B cell (primary cell): ENCODE data around the gene EXT2. TPM values are rescaled to one million over a fixed set of nuclear protein-coding genes. Genes with fewer than 3 reads are reported as not detected.

Source experiments
- ATAC-seq: fragments of 200-7000 bp; cut with Tn5 transposase; one replicate; pipeline ENCODE4 v1.10.0; 2021; ENCODE audit warnings: low read depth, mild to moderate bottlenecking, moderate number of reproducible peaks, moderate library complexity
- CTCF ChIA-PET: fragments of 350-600 bp; sonication (Branson Sonifier 250); formaldehyde crosslinking; loops from one replicate; lab custom pipeline; 2021; ENCODE audit warnings: antibody characterized with exemption, inconsistent platforms; lab: Charles Lee
- POLR2A ChIA-PET: fragments of 350-600 bp; sonication (Branson Sonifier 250); formaldehyde crosslinking; loops from one replicate; lab custom pipeline; 2021; ENCODE audit warnings: antibody characterized with exemption; lab: Charles Lee
- DNase-seq: peaks from one replicate; pipeline ENCODE4 v3.0.0; 2013
- H2AFZ ChIP-seq: 2 replicates; pipeline ENCODE4 v1.6.1; 2012; ENCODE audit warnings: mild to moderate bottlenecking, low read depth, low read length; ENCODE audit not compliant: insufficient read depth, poor library complexity, severe bottlenecking
- H3K27ac ChIP-seq, 2 donors: 1 replicate in 1 of 2; 2 replicates in 1 of 2; pipeline ENCODE4 v1.5.1; 2012 to 2013; ENCODE audit warnings: low read length in 2 of 2, mild to moderate bottlenecking in 2 of 2, moderate library complexity in 1 of 2
- H3K27me3 ChIP-seq, 4 experiments: fragments of 200-600 bp in 1 of 4; sonication (generic) in 1 of 4; replicated peaks in 1 of 4; 1 replicate in 2 of 4; 2 replicates in 2 of 4; pipeline versions ENCODE4 v1.6.1 to v1.7.0; 2013 to 2016; ENCODE audit warnings: low read length in 3 of 4, mild to moderate bottlenecking in 2 of 4, mixed read lengths in 1 of 4, moderate library complexity in 1 of 4; ENCODE audit not compliant: insufficient read depth in 4 of 4, control insufficient read depth in 3 of 4; ENCODE audit errors: control extremely low read depth in 1 of 4
- H3K36me3 ChIP-seq, 2 experiments: replicated peaks in 1 of 2; 1 replicate in 1 of 2; 2 replicates in 1 of 2; pipeline versions ENCODE4 v1.6.1 to v1.7.1; 2013; ENCODE audit warnings: low read length in 1 of 2; ENCODE audit not compliant: insufficient read depth in 2 of 2, control insufficient read depth in 1 of 2; ENCODE audit errors: control extremely low read depth in 1 of 2, extremely low read depth in 1 of 2
- H3K4me1 ChIP-seq, 2 donors: fragments of 200-600 bp in 1 of 2; sonication (generic) in 1 of 2; 1 replicate in 1 of 2; 2 replicates in 1 of 2; pipeline versions ENCODE4 v1.5.1 to v1.6.1; 2013 to 2017; ENCODE audit warnings: low read length in 2 of 2; ENCODE audit not compliant: control insufficient read depth in 2 of 2, insufficient read depth in 2 of 2
- H3K4me2 ChIP-seq: replicated peaks from 2 replicates; pipeline ENCODE3; 2012; ENCODE audit warnings: mild to moderate bottlenecking, low read depth, low read length; ENCODE audit not compliant: poor library complexity, severe bottlenecking
- H3K4me3 ChIP-seq, 5 experiments: fragments of 200-600 bp in 1 of 5; sonication (generic) in 1 of 5; 1 replicate in 3 of 5; 2 replicates in 2 of 5; pipeline versions ENCODE4 v1.5.1 to v1.7.0; 2011 to 2016; ENCODE audit warnings: low read length in 4 of 5, mild to moderate bottlenecking in 4 of 5, low read depth in 2 of 5, control low read depth in 1 of 5, moderate library complexity in 1 of 5; ENCODE audit not compliant: insufficient read depth in 1 of 5; ENCODE audit errors: control extremely low read depth in 1 of 5, extremely low read depth in 1 of 5
- H3K79me2 ChIP-seq: fragments of 200-600 bp; sonication (generic); one replicate; pipeline ENCODE4 v1.6.0; 2016; ENCODE audit warnings: low read length; ENCODE audit not compliant: control insufficient read depth, insufficient read depth
- H3K9ac ChIP-seq: fragments of 200-600 bp; sonication (generic); 2 replicates; pipeline ENCODE4 v1.6.1; 2017; ENCODE audit warnings: mild to moderate bottlenecking, low read length, moderate library complexity
- H3K9me3 ChIP-seq, 3 donors: one replicate each; pipeline versions ENCODE4 v1.6.1 to v1.7.1; 2013; ENCODE audit warnings: low read length in 2 of 3; ENCODE audit not compliant: control insufficient read depth in 2 of 3, insufficient read depth in 1 of 3; ENCODE audit errors: control extremely low read depth in 1 of 3
- H4K20me1 ChIP-seq: 2 replicates; pipeline ENCODE4 v1.6.0; 2012; ENCODE audit warnings: mild to moderate bottlenecking, low read length; ENCODE audit not compliant: insufficient read depth, control insufficient read depth, poor library complexity, severe bottlenecking
- H3K27ac Mint-ChIP-seq: one replicate; pipeline ENCODE4 v1.8.0; 2021; ENCODE audit warnings: mixed read lengths
- H3K27me3 Mint-ChIP-seq: one replicate; pipeline ENCODE4 v1.8.0; 2021; ENCODE audit warnings: mixed read lengths
- H3K4me1 Mint-ChIP-seq: one replicate; pipeline ENCODE4 v1.8.0; 2021; ENCODE audit warnings: mixed read lengths
- H3K4me3 Mint-ChIP-seq: one replicate; pipeline ENCODE4 v1.8.0; 2021; ENCODE audit warnings: mixed read lengths
- H3K9me3 Mint-ChIP-seq: one replicate; pipeline ENCODE4 v1.8.0; 2022; ENCODE audit warnings: mixed read lengths; ENCODE audit not compliant: insufficient read depth
- EZH2 ChIP-seq: IDR thresholded peaks from 2 replicates; pipeline ENCODE4 v1.6.1; 2012; ENCODE audit warnings: borderline replicate concordance, low read depth, mild to moderate bottlenecking, moderate library complexity, low read length; ENCODE audit not compliant: insufficient read depth, poor library complexity, severe bottlenecking
- WGBS: methylation state at CpG from one replicate; pipeline ENCODE4 v1.1.5; 2013; ENCODE audit warnings: missing lambda C conversion rate; ENCODE audit not compliant: insufficient coverage; 5-methylcytosine and 5-hydroxymethylcytosine counted together
- intact Hi-C: fragments of 100-400 bp; cut with micrococcal nuclease; formaldehyde crosslinking; loops from one replicate; pipeline ENCODE4 v1.10.0; 2022
- polyA plus RNA-seq: library from polyadenylated mRNA; depleted of rRNA; stranded (reverse); fragments of >200 nt; gene quantifications from 2 replicates; pipeline ENCODE4 v1.2.3, GENCODE V29; 2012
- total RNA-seq, 2 donors: library from RNA; stranded (reverse); fragments of 120-200 nt in 1 of 2; gene quantifications; 1 replicate in 1 of 2; 2 replicates in 1 of 2; pipeline versions ENCODE4 v1.2.3 to v1.2.4, GENCODE V29; 2013 to 2022
- TF ChIP-seq, protein P1 (sequence below): fragments of 200-600 bp; IDR thresholded peaks from one replicate; pipeline ENCODE4 v1.8.0; 2022; ENCODE audit warnings: antibody characterized with exemption, mild to moderate bottlenecking

EXT2 gene
- total and polyA plus RNA-seq, 2 donors (not counting 1 experiment from before 2014, with no cell fraction given) = 11.0 to 27.8 TPM

DNA sequence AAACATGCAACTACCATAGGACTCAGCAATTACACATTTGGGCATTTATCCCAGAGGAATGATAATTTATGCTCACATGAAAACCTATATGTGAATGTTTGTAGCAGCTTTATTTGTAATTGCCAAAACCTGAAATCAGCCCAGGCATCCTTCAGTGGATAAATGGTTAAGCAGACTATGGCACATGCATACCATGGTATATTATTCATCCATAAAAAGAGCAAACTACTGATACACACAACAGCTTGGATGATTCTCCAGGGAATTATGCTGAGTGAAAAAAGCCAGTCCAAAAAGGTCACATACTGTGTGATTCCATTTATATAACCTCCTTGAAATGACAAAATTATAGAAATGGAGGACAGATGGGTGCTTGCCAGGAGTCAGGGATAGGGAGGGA, 127.8 kb downstream of the EXT2 start:
- H3K4me3 Mint-ChIP-seq = no peak overlapping the region

GRCh38 chr11:44224867-44225501, 129.5 kb downstream of the EXT2 start:
- CTCF ChIA-PET = no interaction called here
- Mint-ChIP-seq H3K4me3 (no peak overlapping the region), H3K9me3 (no peaks in the 10 kb centered on the region), H3K27me3 (no peaks in the 10 kb centered on the region), H3K4me1 (peaks cover 4% of the 10 kb centered on the region), H3K27ac (no peak overlapping the region)
- POLR2A ChIA-PET = no interaction called here
- H3K79me2 ChIP-seq = no peaks in the 10 kb centered on the region
- no peaks in the 10 kb centered on the region for H4K20me1 ChIP-seq
- no peaks in the 10 kb centered on the region for H3K4me1 ChIP-seq
- no peak for DNase-seq
- no peak for ATAC-seq
- intact Hi-C loops = no loop called here
- no peaks in the 10 kb centered on the region for H3K9me3 ChIP-seq
- TF ChIP-seq, protein P1, sequence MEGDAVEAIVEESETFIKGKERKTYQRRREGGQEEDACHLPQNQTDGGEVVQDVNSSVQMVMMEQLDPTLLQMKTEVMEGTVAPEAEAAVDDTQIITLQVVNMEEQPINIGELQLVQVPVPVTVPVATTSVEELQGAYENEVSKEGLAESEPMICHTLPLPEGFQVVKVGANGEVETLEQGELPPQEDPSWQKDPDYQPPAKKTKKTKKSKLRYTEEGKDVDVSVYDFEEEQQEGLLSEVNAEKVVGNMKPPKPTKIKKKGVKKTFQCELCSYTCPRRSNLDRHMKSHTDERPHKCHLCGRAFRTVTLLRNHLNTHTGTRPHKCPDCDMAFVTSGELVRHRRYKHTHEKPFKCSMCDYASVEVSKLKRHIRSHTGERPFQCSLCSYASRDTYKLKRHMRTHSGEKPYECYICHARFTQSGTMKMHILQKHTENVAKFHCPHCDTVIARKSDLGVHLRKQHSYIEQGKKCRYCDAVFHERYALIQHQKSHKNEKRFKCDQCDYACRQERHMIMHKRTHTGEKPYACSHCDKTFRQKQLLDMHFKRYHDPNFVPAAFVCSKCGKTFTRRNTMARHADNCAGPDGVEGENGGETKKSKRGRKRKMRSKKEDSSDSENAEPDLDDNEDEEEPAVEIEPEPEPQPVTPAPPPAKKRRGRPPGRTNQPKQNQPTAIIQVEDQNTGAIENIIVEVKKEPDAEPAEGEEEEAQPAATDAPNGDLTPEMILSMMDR = no peak
- no peak for TF ChIP-seq EZH2
- no peak overlapping the region for H3K4me3 ChIP-seq
- H3K27ac ChIP-seq = no peak overlapping the region
- H3K4me2 ChIP-seq = no peak overlapping the region
- 100% methylated on average over 2 of the region's 3 CpGs for WGBS
- H3K36me3 ChIP-seq = peaks cover 0 to 4% of the 10 kb centered on the region in 2 experiments
- no peaks in the 10 kb centered on the region for H3K27me3 ChIP-seq
- H3K9ac ChIP-seq = no peak overlapping the region
- H2AFZ ChIP-seq = no peak overlapping the region

More for the DNA sequence above, 127.8 kb downstream of the EXT2 start:
- Mint-ChIP-seq H3K4me1 (peaks cover 4% of the 10 kb centered on the region), H3K9me3 (no peaks in the 10 kb centered on the region), H3K27ac (no peak overlapping the region), H3K27me3 (no peaks in the 10 kb centered on the region)
- Histone ChIP-seq H3K4me3 (no peak overlapping the region), H3K27ac (no peak overlapping the region), H2AFZ (no peak overlapping the region), H3K9ac (no peak overlapping the region), H3K79me2 (no peaks in the 10 kb centered on the region), H3K4me1 (no peaks in the 10 kb centered on the region), H3K9me3 (no peaks in the 10 kb centered on the region), H3K36me3 (peaks cover 0 to 4% of the 10 kb centered on the region in 2 experiments), H3K4me2 (no peak overlapping the region), H4K20me1 (no peaks in the 10 kb centered on the region), H3K27me3 (no peaks in the 10 kb centered on the region)
- ChIA-PET POLR2A (no interaction called here), CTCF (no interaction called here)
- TF ChIP-seq, protein P1 = no peak
- no peak for TF ChIP-seq EZH2
- ATAC-seq (no peak), DNase-seq (no peak)
- intact Hi-C loops = no loop called here
